OCI-LY7 (cell line): ENCODE results near the gene CRTAC1. TPM values are rescaled to one million over a fixed set of nuclear protein-coding genes. Genes with fewer than 3 reads are reported as not detected.

Experiments
- BruUV-seq: library from RNA; stranded (reverse); fragments of 400-500 nt; replicated peaks from 2 replicates; lab custom pipeline; 2021; lab: Mats Ljungman, UMichigan
- CTCF ChIA-PET: fragments of 300-600 bp; sonication (Branson Sonifier 250); formaldehyde crosslinking; loops from one replicate; lab custom pipeline; 2022; ENCODE audit warnings: antibody characterized with exemption; ENCODE audit not compliant: unreplicated experiment; lab: Charles Lee
- POLR2A ChIA-PET: fragments of 300-600 bp; sonication (Branson Sonifier 250); formaldehyde crosslinking; loops from one replicate; lab custom pipeline; 2022; ENCODE audit warnings: antibody characterized with exemption; lab: Charles Lee
- DNase-seq: peaks from one replicate; pipeline ENCODE4 v3.0.0-alpha.2; 2015; ENCODE audit warnings: low spot score
- H2AFZ ChIP-seq: fragments of 200-600 bp; sonication (generic), shearing (Covaris generic); 2 replicates; pipeline ENCODE4 v1.6.1; 2014; ENCODE audit warnings: mild to moderate bottlenecking, antibody characterized with exemption, low read length, moderate library complexity
- H3K27ac ChIP-seq: fragments of 200-600 bp; sonication (generic); 2 replicates; pipeline ENCODE4 v1.5.1; 2014; ENCODE audit warnings: mixed run types, low read depth, mild to moderate bottlenecking, moderate library complexity, low read length, inconsistent platforms; ENCODE audit not compliant: poor library complexity, severe bottlenecking
- H3K36me3 ChIP-seq: fragments of 200-600 bp; sonication (generic); 2 replicates; pipeline ENCODE4 v1.6.1; 2014; ENCODE audit warnings: mild to moderate bottlenecking, antibody characterized with exemption, low read length, moderate library complexity, mixed read lengths; ENCODE audit not compliant: insufficient read depth
- H3K4me1 ChIP-seq: fragments of 200-600 bp; sonication (generic); 2 replicates; pipeline ENCODE4 v1.5.1; 2014; ENCODE audit warnings: mild to moderate bottlenecking, low read length; ENCODE audit not compliant: insufficient read depth, poor library complexity, severe bottlenecking
- H3K4me2 ChIP-seq: fragments of 200-600 bp; sonication (generic); 2 replicates; pipeline ENCODE4 v1.6.1; 2014; ENCODE audit warnings: mild to moderate bottlenecking, low read length
- H3K4me3 ChIP-seq: fragments of 200-600 bp; sonication (generic); 2 replicates; pipeline ENCODE4 v1.5.1; 2014; ENCODE audit warnings: mild to moderate bottlenecking, low read depth, low read length; ENCODE audit not compliant: poor library complexity, severe bottlenecking
- H3K79me2 ChIP-seq: fragments of 200-600 bp; sonication (generic); 2 replicates; pipeline ENCODE4 v1.6.1; 2016; ENCODE audit warnings: low read depth, mild to moderate bottlenecking, low read length, moderate library complexity, mixed read lengths; ENCODE audit not compliant: insufficient read depth
- H3K9me2 ChIP-seq: fragments of 200-600 bp; sonication (generic); 2 replicates; pipeline ENCODE4 v1.6.1; 2016; ENCODE audit warnings: mild to moderate bottlenecking, low read length, mixed read lengths; ENCODE audit not compliant: insufficient read depth
- H3K9me3 ChIP-seq: fragments of 200-600 bp; sonication (generic); 2 replicates; pipeline ENCODE4 v1.6.1; 2014; ENCODE audit warnings: mild to moderate bottlenecking, mixed run types, low read length, mixed read lengths
- H4K20me1 ChIP-seq: fragments of 200-600 bp; sonication (generic); 2 replicates; pipeline ENCODE4 v1.6.1; 2014; ENCODE audit warnings: mild to moderate bottlenecking, antibody characterized with exemption, low read length, moderate library complexity, mixed read lengths; ENCODE audit not compliant: insufficient read depth
- CTCF ChIP-seq: fragments of 200-600 bp; sonication (generic); conservative IDR thresholded peaks from 2 replicates; pipeline ENCODE4 v1.5.1; 2014; ENCODE audit warnings: mild to moderate bottlenecking, antibody characterized with exemption, low read length, moderate library complexity, mixed read lengths
- EZH2phosphoT487 ChIP-seq: fragments of 200-600 bp; sonication (generic); IDR thresholded peaks from 2 replicates; pipeline ENCODE4 v1.6.1; 2018; ENCODE audit warnings: low read depth, borderline replicate concordance, mild to moderate bottlenecking, mixed run types, antibody characterized with exemption, low read length, moderate library complexity, mixed read lengths
- intact Hi-C: fragments of 100-400 bp; cut with micrococcal nuclease; formaldehyde crosslinking; loops from one replicate; pipeline ENCODE4 v1.10.0; 2022; ENCODE audit not compliant: unreplicated experiment
- total RNA-seq, 2 experiments: library from RNA; depleted of rRNA in 1 of 2; stranded (reverse); fragments of >200 nt in 1 of 2; shearing (Covaris generic) in 1 of 2; gene quantifications; 2 replicates each; pipeline ENCODE4 v1.2.3, GENCODE V29; 2014 to 2022

The CRTAC1 gene
- total RNA-seq, 2 experiments from 2014 or later: not detected

GRCh38 chr10:97904018-97904381, 126.4 kb downstream of the CRTAC1 start:
- no peaks in the 10 kb centered on the region for H3K9me3 ChIP-seq
- BruUV-seq: no TSS peak
- no peak overlapping the region for H3K4me3 ChIP-seq
- ChIA-PET POLR2A (interaction anchor here (0.5 kb wide), 1 partner anchor 1161 kb away, joined by 3 read pairs; no protein-coding TSS in a partner anchor), CTCF (no interaction called here)
- no peak overlapping the region for H3K27ac ChIP-seq
- H3K4me1 ChIP-seq: no peaks in the 10 kb centered on the region
- no peaks in the 10 kb centered on the region for H4K20me1 ChIP-seq
- intact Hi-C loops: no loop called here
- H3K4me2 ChIP-seq: no peak overlapping the region
- H2AFZ ChIP-seq: no peak overlapping the region
- no peaks in the 10 kb centered on the region for H3K79me2 ChIP-seq
- TF ChIP-seq CTCF (no peak), EZH2phosphoT487 (no peak)
- H3K9me2 ChIP-seq: no peaks in the 10 kb centered on the region
- H3K36me3 ChIP-seq: no peaks in the 10 kb centered on the region
- no peak for DNase-seq

GRCh38 chr10:97903128-97904017, 127.0 kb downstream of the CRTAC1 start:
- POLR2A ChIA-PET: interaction anchor here (0.8 kb wide), 1 partner anchor 9 kb away, joined by 3 read pairs; no protein-coding TSS in a partner anchor
- BruUV-seq: no TSS peak
- H3K27ac ChIP-seq: no peak overlapping the region
- TF ChIP-seq CTCF (no peak), EZH2phosphoT487 (no peak)
- no peaks in the 10 kb centered on the region for H4K20me1 ChIP-seq
- no peak overlapping the region for H2AFZ ChIP-seq
- H3K4me1 ChIP-seq: no peaks in the 10 kb centered on the region
- H3K36me3 ChIP-seq: no peaks in the 10 kb centered on the region
- H3K4me2 ChIP-seq: no peak overlapping the region
- intact Hi-C loops: no loop called here
- no peak overlapping the region for H3K4me3 ChIP-seq
- no peak for DNase-seq
- no peaks in the 10 kb centered on the region for H3K9me2 ChIP-seq
- no peaks in the 10 kb centered on the region for H3K79me2 ChIP-seq
- H3K9me3 ChIP-seq: no peaks in the 10 kb centered on the region
- CTCF ChIA-PET: no interaction called here

- Histone ChIP-seq H3K27ac (no peak overlapping the region), H2AFZ (no peak overlapping the region), H3K4me2 (no peak overlapping the region), H3K4me3 (no peak overlapping the region), H3K4me1 (no peaks in the 10 kb centered on the region), H3K9me3 (no peaks in the 10 kb centered on the region), H3K36me3 (no peaks in the 10 kb centered on the region), H3K79me2 (no peaks in the 10 kb centered on the region), H4K20me1 (no peaks in the 10 kb centered on the region), H3K9me2 (no peaks in the 10 kb centered on the region)
- no TSS peak for BruUV-seq
- TF ChIP-seq CTCF (no peak), EZH2phosphoT487 (no peak)
- intact Hi-C loops: no loop called here
- CTCF ChIA-PET: no interaction called here
- POLR2A ChIA-PET: no interaction called here
- DNase-seq: no peak
Measured at GRCh38 chr10:97901381-97901780, 129.0 kb downstream of the CRTAC1 start.
